H1 (cell line): ENCODE data around the gene ERLIN1. TPM values are rescaled to one million over a fixed set of nuclear protein-coding genes. Genes with fewer than 3 reads are reported as not detected.

Experiments
- CTCF ChIA-PET: fragments of 300-600 bp; sonication (Branson Sonifier 250); formaldehyde crosslinking; loops from one replicate; lab custom pipeline; 2021; ENCODE audit not compliant: partially characterized antibody; lab: Charles Lee
- POLR2A ChIA-PET: fragments of 300-600 bp; sonication (Branson Sonifier 250); formaldehyde crosslinking; loops from one replicate; lab custom pipeline; 2021; ENCODE audit warnings: inconsistent platforms; ENCODE audit not compliant: partially characterized antibody; lab: Charles Lee
- DNase-seq, 2 experiments: peaks; one replicate each; pipeline versions ENCODE4 v3.0.0 to v3.0.0-alpha.2; 2010 to 2022; ENCODE audit warnings: low spot score in 2 of 2, low read depth in 1 of 2, mixed read lengths in 1 of 2
- FAIRE-seq: peaks from 2 replicates; lab custom pipeline; 2011; peaks lifted over from hg19 to GRCh38; lab: Jason Lieb, UNC
- H2AFZ ChIP-seq: 2 replicates; pipeline ENCODE4 v1.8.1; 2012; ENCODE audit warnings: low read length, inconsistent platforms
- H2AK5ac ChIP-seq: 2 replicates; pipeline ENCODE4 v1.6.1; 2013; ENCODE audit warnings: low read depth, low read length
- H2BK120ac ChIP-seq: replicated peaks from 2 replicates; pipeline ENCODE3; 2013; ENCODE audit warnings: low read depth, low read length, inconsistent platforms
- H2BK12ac ChIP-seq: 2 replicates; pipeline ENCODE4 v1.6.1; 2013; ENCODE audit warnings: low read depth, low read length
- H2BK15ac ChIP-seq: 2 replicates; pipeline ENCODE4 v1.6.1; 2013; ENCODE audit warnings: low read length
- H2BK20ac ChIP-seq: 2 replicates; pipeline ENCODE4 v1.6.1; 2013; ENCODE audit warnings: low read length
- H2BK5ac ChIP-seq: 2 replicates; pipeline ENCODE4 v1.6.1; 2013; ENCODE audit warnings: low read depth, low read length
- H3K14ac ChIP-seq: 2 replicates; pipeline ENCODE4 v1.6.1; 2013; ENCODE audit warnings: inconsistent platforms; ENCODE audit not compliant: insufficient read length
- H3K18ac ChIP-seq: 2 replicates; pipeline ENCODE4 v1.6.1; 2013; ENCODE audit warnings: low read length; ENCODE audit errors: extremely low read depth
- H3K23ac ChIP-seq: 2 replicates; pipeline ENCODE4 v1.6.1; 2013; ENCODE audit warnings: inconsistent platforms; ENCODE audit not compliant: insufficient read length
- H3K23me2 ChIP-seq: 2 replicates; pipeline ENCODE4 v1.6.1; 2013; ENCODE audit warnings: low read depth, low read length
- H3K27ac ChIP-seq: 2 replicates; pipeline ENCODE4 v1.6.1; 2011; ENCODE audit warnings: low read depth, low read length, inconsistent platforms
- H3K27me3 ChIP-seq, 4 experiments: replicated peaks in 1 of 4; 1 replicate in 1 of 4; 2 replicates in 3 of 4; pipeline versions ENCODE4 v1.6.1 to v1.8.1; 2011 to 2013; ENCODE audit warnings: low read length in 3 of 4, mild to moderate bottlenecking in 3 of 4, inconsistent platforms in 2 of 4, mixed read lengths in 2 of 4, moderate library complexity in 1 of 4; ENCODE audit not compliant: control insufficient read depth in 3 of 4, insufficient read depth in 3 of 4; ENCODE audit errors: extremely low read depth in 1 of 4
- H3K36me3 ChIP-seq, 4 experiments: 2 replicates each; pipeline versions ENCODE4 v1.6.1 to v1.8.1; 2011 to 2013; ENCODE audit warnings: mild to moderate bottlenecking in 4 of 4, low read length in 3 of 4, moderate library complexity in 2 of 4, control low read depth in 1 of 4, inconsistent platforms in 1 of 4; ENCODE audit not compliant: insufficient read depth in 4 of 4, control insufficient read depth in 2 of 4
- H3K4ac ChIP-seq: replicated peaks from 2 replicates; pipeline ENCODE3; 2013; ENCODE audit warnings: low read length, low read depth, mixed read lengths, inconsistent platforms; ENCODE audit not compliant: insufficient read length
- H3K4me1 ChIP-seq, 4 experiments: replicated peaks in 1 of 4; 1 replicate in 1 of 4; 2 replicates in 3 of 4; pipeline versions ENCODE4 v1.6.1 to v1.8.1; 2011 to 2013; ENCODE audit warnings: low read length in 3 of 4, inconsistent platforms in 2 of 4, mixed read lengths in 1 of 4; ENCODE audit not compliant: insufficient read depth in 4 of 4, control insufficient read depth in 3 of 4
- H3K4me2 ChIP-seq, 2 experiments: 2 replicates each; pipeline versions ENCODE4 v1.6.1 to v1.8.1; 2011 to 2013; ENCODE audit warnings: low read depth in 2 of 2, low read length in 2 of 2, control low read depth in 1 of 2, inconsistent platforms in 1 of 2, mild to moderate bottlenecking in 1 of 2; ENCODE audit not compliant: insufficient read depth in 1 of 2
- H3K4me3 ChIP-seq, 4 experiments: fragments of 200-600, 300-600 bp in 1 of 4; sonication (generic), shearing (Covaris generic), sonication (Bioruptor Twin) in 1 of 4; 2 replicates each; pipeline versions ENCODE4 v1.5.1 to v1.8.1; 2011 to 2016; ENCODE audit warnings: low read length in 4 of 4, low read depth in 3 of 4, control low read depth in 2 of 4, inconsistent platforms in 2 of 4, mild to moderate bottlenecking in 2 of 4, mixed read lengths in 1 of 4, moderate library complexity in 1 of 4; ENCODE audit not compliant: insufficient read depth in 2 of 4; ENCODE audit errors: extremely low read depth in 1 of 4
- H3K56ac ChIP-seq: replicated peaks from 2 replicates; pipeline ENCODE3; 2013; ENCODE audit warnings: low read depth, mild to moderate bottlenecking, mixed read lengths, low read length, inconsistent platforms; ENCODE audit not compliant: insufficient read length
- H3K79me1 ChIP-seq: 2 replicates; pipeline ENCODE4 v1.6.1; 2013; ENCODE audit warnings: low read depth, low read length, control low read depth
- H3K79me2 ChIP-seq, 2 experiments: 2 replicates each; pipeline versions ENCODE4 v1.6.1 to v1.8.1; 2012 to 2013; ENCODE audit warnings: low read length in 2 of 2, mild to moderate bottlenecking in 2 of 2, inconsistent platforms in 1 of 2; ENCODE audit not compliant: insufficient read depth in 2 of 2, control insufficient read depth in 1 of 2
- H3K9ac ChIP-seq, 4 experiments: replicated peaks in 1 of 4; 1 replicate in 1 of 4; 2 replicates in 3 of 4; pipeline versions ENCODE4 v1.6.1 to v1.8.1; 2011 to 2013; ENCODE audit warnings: low read depth in 3 of 4, low read length in 3 of 4, control low read depth in 2 of 4, mild to moderate bottlenecking in 2 of 4, moderate library complexity in 2 of 4, inconsistent platforms in 1 of 4; ENCODE audit errors: extremely low read depth in 1 of 4
- H3K9me3 ChIP-seq, 2 experiments: 2 replicates each; pipeline versions ENCODE4 v1.6.1 to v1.8.1; 2012 to 2013; ENCODE audit warnings: mild to moderate bottlenecking in 2 of 2, moderate library complexity in 2 of 2, control low read depth in 1 of 2, inconsistent platforms in 1 of 2, low read depth in 1 of 2, low read length in 1 of 2, mixed read lengths in 1 of 2; ENCODE audit not compliant: insufficient read depth in 2 of 2
- H4K20me1 ChIP-seq, 2 experiments: replicated peaks in 1 of 2; 2 replicates each; pipeline versions ENCODE3 to v1.8.1; 2011 to 2013; ENCODE audit warnings: inconsistent platforms in 2 of 2, low read length in 2 of 2, mild to moderate bottlenecking in 1 of 2; ENCODE audit not compliant: insufficient read depth in 2 of 2, control insufficient read depth in 1 of 2
- H4K5ac ChIP-seq: 2 replicates; pipeline ENCODE4 v1.6.1; 2013; ENCODE audit warnings: low read length, low read depth, mixed read lengths, inconsistent platforms; ENCODE audit not compliant: insufficient read length
- H4K8ac ChIP-seq: 2 replicates; pipeline ENCODE4 v1.8.0; 2013; ENCODE audit warnings: mild to moderate bottlenecking, moderate library complexity, low read length, inconsistent platforms; ENCODE audit not compliant: insufficient read depth; ENCODE audit errors: extremely low read depth
- H4K91ac ChIP-seq: replicated peaks from 2 replicates; pipeline ENCODE3; 2013; ENCODE audit warnings: low read length, mixed read lengths, inconsistent platforms; ENCODE audit not compliant: insufficient read length
- BACH1 ChIP-seq: IDR thresholded peaks from 2 replicates; pipeline ENCODE4 v1.6.1; 2012; ENCODE audit warnings: low read length, improper control_type of control experiment
- CBX5 ChIP-seq: fragments of 300-800, 300-1000 bp; sonication (generic); IDR thresholded peaks from 2 replicates; pipeline ENCODE4 v1.7.1; 2016; ENCODE audit warnings: antibody characterized with exemption, low read length, low read depth
- CEBPB ChIP-seq: IDR thresholded peaks from 2 replicates; pipeline ENCODE4 v1.6.1; 2012; ENCODE audit warnings: low read depth, low read length
- CHD2 ChIP-seq: IDR thresholded peaks from 2 replicates; pipeline ENCODE4 v1.6.1; 2012; ENCODE audit warnings: low read length, improper control_type of control experiment
- POLR2AphosphoS5 ChIP-seq: IDR thresholded peaks from 2 replicates; pipeline ENCODE4 v1.6.1; 2011; ENCODE audit warnings: low read depth, low read length
- SP4 ChIP-seq: IDR thresholded peaks from 2 replicates; pipeline ENCODE4 v1.6.1; 2012; ENCODE audit warnings: low read length, inconsistent platforms
- WGBS, 2 experiments: shearing (Covaris generic) in 1 of 2; methylation state at CpG; one replicate each; pipeline versions ENCODE4 v1.1.6 to v1.1.7; 2013 to 2015; ENCODE audit warnings: low lambda C conversion rate in 2 of 2, mixed read lengths in 2 of 2, inconsistent platforms in 1 of 2, low coverage in 1 of 2, missing lambda C conversion rate in 1 of 2; ENCODE audit not compliant: insufficient replicate concordance in 2 of 2, insufficient coverage in 1 of 2, insufficient read length in 1 of 2; ENCODE audit errors: extremely low coverage in 1 of 2, missing lambda C conversion rate in 1 of 2; 5-methylcytosine and 5-hydroxymethylcytosine counted together
- polyA plus RNA-seq, 7 experiments: library from polyadenylated mRNA; depleted of rRNA in 3 of 7; stranded (reverse) in 5 of 7; unstranded in 2 of 7; fragments of >200 nt in 5 of 7; fragments of 200-250 nt in 2 of 7; gene quantifications; 1 replicate in 5 of 7; 2 replicates in 1 of 7; 4 replicates in 1 of 7; pipeline versions ENCODE4 v1.2.1 to v1.2.3, GENCODE V29; 2011 to 2013; ENCODE audit warnings: missing spikeins in 2 of 7, mixed read lengths in 2 of 7
- total RNA-seq: library from RNA; stranded (reverse); fragmentation: NEBNext Ultra II Directional; extraction: Animal tissue kit (Norgen Biotek cat#: 25700); gene quantifications from 2 replicates; pipeline ENCODE4 v1.2.1, GENCODE V29; 2021
- TF ChIP-seq, protein P1 (sequence below): IDR thresholded peaks from 2 replicates; pipeline ENCODE4 v1.6.1; 2011; ENCODE audit warnings: low read length, improper control_type of control experiment
- TF ChIP-seq, protein P2 (sequence below), 3 experiments: IDR thresholded peaks; 1 replicate in 2 of 3; 2 replicates in 1 of 3; pipeline versions ENCODE4 v1.5.1 to v1.6.1; 2011; ENCODE audit warnings: low read length in 3 of 3, mild to moderate bottlenecking in 3 of 3, inconsistent platforms in 2 of 3, low read depth in 1 of 3, moderate library complexity in 1 of 3; ENCODE audit not compliant: insufficient read depth in 1 of 3; ENCODE audit errors: control extremely low read depth in 1 of 3
- TF ChIP-seq, protein P3 (sequence below): IDR thresholded peaks from 2 replicates; pipeline ENCODE4 v1.6.1; 2012; ENCODE audit warnings: low read length, inconsistent platforms

ERLIN1 gene
- total and polyA plus RNA-seq, 2 of the 8 experiments (the other 6 are each of a cell fraction or from before 2014, with no cell fraction given), result 16.5 to 32.0 TPM

DNA sequence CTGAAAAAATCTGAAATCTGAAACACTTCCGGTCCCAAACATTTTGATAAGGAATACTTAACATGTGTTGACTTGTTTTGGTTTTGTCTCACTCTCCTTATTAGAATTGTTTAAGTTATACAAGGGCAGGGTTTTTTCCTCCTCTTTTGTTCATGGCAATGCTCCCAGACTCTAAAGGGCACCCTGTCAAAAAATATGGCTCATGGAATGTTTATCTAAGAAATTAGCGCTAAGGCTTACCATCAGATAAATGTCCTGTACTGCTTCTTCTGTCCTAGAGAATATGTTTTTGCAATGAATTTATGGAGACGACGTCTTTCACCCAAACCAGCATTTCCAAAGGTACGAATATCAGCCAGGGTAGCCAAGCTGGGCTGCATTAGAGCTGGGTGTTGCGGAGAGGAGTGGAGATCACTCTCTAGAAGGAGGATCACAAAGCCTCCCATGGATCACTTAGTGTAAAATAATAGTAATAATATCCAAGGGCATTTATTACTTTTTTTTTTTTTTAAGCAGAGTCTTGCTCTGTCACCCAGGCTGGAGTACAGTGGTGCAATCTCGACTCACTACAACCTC lies 46.8 kb downstream of the ERLIN1 start:
- Histone ChIP-seq H3K4me2 (no peak overlapping the region), H3K27ac (no peak overlapping the region), H3K79me2 (no peaks in the 10 kb centered on the region), H2AK5ac (no peak overlapping the region), H4K20me1 (no peaks in the 10 kb centered on the region), H3K27me3 (no peaks in the 10 kb centered on the region; a peak in 1 of 7 replicates), H3K4me1 (no peaks in the 10 kb centered on the region), H3K36me3 (no peaks in the 10 kb centered on the region; a peak in 1 of 8 replicates), H3K79me1 (no peaks in the 10 kb centered on the region), H3K56ac (no peak overlapping the region), H3K23ac (no peak overlapping the region), H3K4me3 (no peak overlapping the region), H2BK120ac (no peak overlapping the region), H3K9ac (no peak overlapping the region), H3K14ac (no peak overlapping the region), H3K4ac (no peak overlapping the region), H2BK15ac (no peak overlapping the region), H2BK20ac (no peak overlapping the region), H4K8ac (no peak overlapping the region), H2BK5ac (no peak overlapping the region), H3K18ac (no peak overlapping the region), H2BK12ac (no peak overlapping the region), H3K9me3 (peaks cover 6 to 8% of the 10 kb centered on the region in 2 experiments), H4K91ac (no peak overlapping the region), H2AFZ (no peak overlapping the region), H4K5ac (no peak overlapping the region), H3K23me2 (no peaks in the 10 kb centered on the region)
- DNase-seq, result no peak
- CTCF ChIA-PET, result interaction anchor here (0.6 to 0.7 kb wide), 2 partner anchors 145 to 280 kb away, joined by 3 read pairs; no protein-coding TSS in a partner anchor
- POLR2A ChIA-PET, result no interaction called here
- FAIRE-seq, result no peak
- 94% methylated on average over 6 of the region's 7 CpGs; no CpG with 5 or more reads in 1 of the 2 experiments for WGBS, 2 experiments
- TF ChIP-seq, protein P1, sequence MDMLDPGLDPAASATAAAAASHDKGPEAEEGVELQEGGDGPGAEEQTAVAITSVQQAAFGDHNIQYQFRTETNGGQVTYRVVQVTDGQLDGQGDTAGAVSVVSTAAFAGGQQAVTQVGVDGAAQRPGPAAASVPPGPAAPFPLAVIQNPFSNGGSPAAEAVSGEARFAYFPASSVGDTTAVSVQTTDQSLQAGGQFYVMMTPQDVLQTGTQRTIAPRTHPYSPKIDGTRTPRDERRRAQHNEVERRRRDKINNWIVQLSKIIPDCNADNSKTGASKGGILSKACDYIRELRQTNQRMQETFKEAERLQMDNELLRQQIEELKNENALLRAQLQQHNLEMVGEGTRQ, result no peak
- no peak for TF ChIP-seq POLR2AphosphoS5
- no peak for TF ChIP-seq SP4
- TF ChIP-seq CHD2, result no peak
- TF ChIP-seq, protein P2, sequence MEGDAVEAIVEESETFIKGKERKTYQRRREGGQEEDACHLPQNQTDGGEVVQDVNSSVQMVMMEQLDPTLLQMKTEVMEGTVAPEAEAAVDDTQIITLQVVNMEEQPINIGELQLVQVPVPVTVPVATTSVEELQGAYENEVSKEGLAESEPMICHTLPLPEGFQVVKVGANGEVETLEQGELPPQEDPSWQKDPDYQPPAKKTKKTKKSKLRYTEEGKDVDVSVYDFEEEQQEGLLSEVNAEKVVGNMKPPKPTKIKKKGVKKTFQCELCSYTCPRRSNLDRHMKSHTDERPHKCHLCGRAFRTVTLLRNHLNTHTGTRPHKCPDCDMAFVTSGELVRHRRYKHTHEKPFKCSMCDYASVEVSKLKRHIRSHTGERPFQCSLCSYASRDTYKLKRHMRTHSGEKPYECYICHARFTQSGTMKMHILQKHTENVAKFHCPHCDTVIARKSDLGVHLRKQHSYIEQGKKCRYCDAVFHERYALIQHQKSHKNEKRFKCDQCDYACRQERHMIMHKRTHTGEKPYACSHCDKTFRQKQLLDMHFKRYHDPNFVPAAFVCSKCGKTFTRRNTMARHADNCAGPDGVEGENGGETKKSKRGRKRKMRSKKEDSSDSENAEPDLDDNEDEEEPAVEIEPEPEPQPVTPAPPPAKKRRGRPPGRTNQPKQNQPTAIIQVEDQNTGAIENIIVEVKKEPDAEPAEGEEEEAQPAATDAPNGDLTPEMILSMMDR (IDR thresholded peaks at IDR 0.05; ENCODE audit: control extremely low read depth in 1 of 3, insufficient read depth in 1 of 3, low read depth in 1 of 3, low read length in 3 of 3), result no peak
- no peak for TF ChIP-seq CBX5
- TF ChIP-seq CEBPB, result no peak
- TF ChIP-seq, protein P3, sequence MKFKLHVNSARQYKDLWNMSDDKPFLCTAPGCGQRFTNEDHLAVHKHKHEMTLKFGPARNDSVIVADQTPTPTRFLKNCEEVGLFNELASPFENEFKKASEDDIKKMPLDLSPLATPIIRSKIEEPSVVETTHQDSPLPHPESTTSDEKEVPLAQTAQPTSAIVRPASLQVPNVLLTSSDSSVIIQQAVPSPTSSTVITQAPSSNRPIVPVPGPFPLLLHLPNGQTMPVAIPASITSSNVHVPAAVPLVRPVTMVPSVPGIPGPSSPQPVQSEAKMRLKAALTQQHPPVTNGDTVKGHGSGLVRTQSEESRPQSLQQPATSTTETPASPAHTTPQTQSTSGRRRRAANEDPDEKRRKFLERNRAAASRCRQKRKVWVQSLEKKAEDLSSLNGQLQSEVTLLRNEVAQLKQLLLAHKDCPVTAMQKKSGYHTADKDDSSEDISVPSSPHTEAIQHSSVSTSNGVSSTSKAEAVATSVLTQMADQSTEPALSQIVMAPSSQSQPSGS, result no peak
- no peak for TF ChIP-seq BACH1
